Kidney epithelial cell (primary cell): Measurements from ENCODE around the gene PUS7. TPM values are rescaled to one million over a fixed set of nuclear protein-coding genes. Genes with fewer than 3 reads are reported as not detected.

ENCODE experiments used
- DNase-seq: peaks from one replicate; pipeline ENCODE4 v3.0.0-alpha.2; 2010; ENCODE audit warnings: low read depth
- H3K27me3 ChIP-seq: 2 replicates; pipeline ENCODE4 v1.6.0; 2011; ENCODE audit warnings: low read length; ENCODE audit not compliant: control insufficient read depth, insufficient read depth
- H3K36me3 ChIP-seq: 2 replicates; pipeline ENCODE4 v1.5.1; 2011; ENCODE audit warnings: low read length; ENCODE audit not compliant: control insufficient read depth, insufficient read depth
- H3K4me3 ChIP-seq: 2 replicates; pipeline ENCODE4 v1.5.1; 2011; ENCODE audit warnings: low read depth, mild to moderate bottlenecking, control low read depth, low read length
- CTCF ChIP-seq: IDR thresholded peaks from 2 replicates; pipeline ENCODE4 v1.5.1; 2011; ENCODE audit warnings: mild to moderate bottlenecking, moderate library complexity, low read length, control low read depth, inconsistent platforms; ENCODE audit not compliant: insufficient read depth, poor library complexity, severe bottlenecking
- total RNA-seq: library from RNA; depleted of rRNA; stranded (reverse); fragments of >200 nt; gene quantifications from 2 replicates; pipeline ENCODE4 v1.2.3, GENCODE V29; 2015

Gene PUS7
- total RNA-seq, 1 donor from 2014 or later: 18.2 TPM

- TF ChIP-seq CTCF: no peak
- Histone ChIP-seq H3K27me3 (no peaks in the 10 kb centered on the region), H3K36me3 (no peaks in the 10 kb centered on the region), H3K4me3 (no peak overlapping the region)
- DNase-seq: no peak
Measured at GRCh38 chr7:105474045-105474444, 48.0 kb downstream of the PUS7 start.

GRCh38 chr7:105473163-105473562 is 48.9 kb downstream of the PUS7 start:
- no peak for TF ChIP-seq CTCF
- no peak overlapping the region for H3K4me3 ChIP-seq
- no peaks in the 10 kb centered on the region for H3K27me3 ChIP-seq
- no peak for DNase-seq
- H3K36me3 ChIP-seq: no peaks in the 10 kb centered on the region

- DNase-seq: no peak
- H3K36me3 ChIP-seq: no peaks in the 10 kb centered on the region
- TF ChIP-seq CTCF: no peak
- H3K4me3 ChIP-seq: no peak overlapping the region
- no peaks in the 10 kb centered on the region for H3K27me3 ChIP-seq
Measured at GRCh38 chr7:105470846-105471245, 51.2 kb downstream of the PUS7 start.

GRCh38 chr7:105470090-105470489 is 52.0 kb downstream of the PUS7 start:
- no peak for DNase-seq
- Histone ChIP-seq H3K27me3 (no peaks in the 10 kb centered on the region), H3K36me3 (no peaks in the 10 kb centered on the region), H3K4me3 (no peak overlapping the region)
- no peak for TF ChIP-seq CTCF

- H3K36me3 ChIP-seq: no peaks in the 10 kb centered on the region
- H3K4me3 ChIP-seq: no peak overlapping the region
- TF ChIP-seq CTCF: no peak
- DNase-seq: no peak
- no peaks in the 10 kb centered on the region for H3K27me3 ChIP-seq
Measured at GRCh38 chr7:105462765-105463420, 59.2 kb downstream of the PUS7 start.

- Histone ChIP-seq H3K4me3 (no peak overlapping the region), H3K36me3 (no peaks in the 10 kb centered on the region), H3K27me3 (no peaks in the 10 kb centered on the region)
- no peak for DNase-seq
- no peak for TF ChIP-seq CTCF
Measured at GRCh38 chr7:105461518-105461917, 60.6 kb downstream of the PUS7 start.
